Peyer's patch (tissue), 4 donors: ENCODE measurements around the gene ATG4D. TPM values are rescaled to one million over a fixed set of nuclear protein-coding genes. Genes with fewer than 3 reads are reported as not detected.

Experiments used
- DNase-seq, 3 donors: peaks; one replicate each; pipeline ENCODE4 v3.0.0-alpha.2; 2017 to 2019
- H3K27ac ChIP-seq, 4 donors: fragments of 200-600 bp; sonication (generic); one replicate each; pipeline ENCODE4 v1.5.1; 2016 to 2019
- H3K27me3 ChIP-seq, 2 donors: fragments of 200-600 bp; sonication (generic); one replicate each; pipeline ENCODE4 v1.5.1; 2019
- H3K36me3 ChIP-seq, 3 donors: fragments of 200-600 bp; sonication (generic); one replicate each; pipeline ENCODE4 v1.5.1; 2016 to 2019
- H3K4me1 ChIP-seq, 4 donors: fragments of 200-600 bp; sonication (generic); one replicate each; pipeline ENCODE4 v1.5.1; 2016 to 2019
- H3K4me3 ChIP-seq, 4 donors: fragments of 200-600 bp; sonication (generic); 1 replicate in 3 of 4; 2 replicates in 1 of 4; pipeline ENCODE4 v1.5.1; 2016 to 2019; ENCODE audit warnings: mild to moderate bottlenecking in 1 of 4
- H3K9me3 ChIP-seq, 4 donors: fragments of 200-600 bp; sonication (generic); one replicate each; pipeline ENCODE4 v1.5.1; 2016 to 2019; ENCODE audit warnings: mild to moderate bottlenecking in 1 of 4
- POLR2A ChIP-seq, 2 donors: fragments of 450-650 bp; IDR thresholded peaks; one replicate each; pipeline ENCODE4 v1.5.1; 2017; ENCODE audit warnings: antibody characterized with exemption in 2 of 2, mild to moderate bottlenecking in 2 of 2, moderate library complexity in 2 of 2
- total RNA-seq, 4 donors: library from RNA; depleted of rRNA; stranded (reverse); fragments of >200 nt; gene quantifications; one replicate each; pipeline ENCODE4 v1.1.0, GENCODE V29; 2016
- TF ChIP-seq, protein P1 (sequence below), 6 experiments: fragments of 450-650 bp in 4 of 6; fragments of 200-600 bp in 2 of 6; sonication (generic) in 1 of 6; IDR thresholded peaks; one replicate each; pipeline ENCODE4 v1.5.1; 2017 to 2019; ENCODE audit warnings: antibody characterized with exemption in 6 of 6, mild to moderate bottlenecking in 3 of 6, moderate library complexity in 1 of 6

Gene ATG4D
- total RNA-seq, 4 donors from 2014 or later, result 36.3 to 169 (median 150) TPM

DNA sequence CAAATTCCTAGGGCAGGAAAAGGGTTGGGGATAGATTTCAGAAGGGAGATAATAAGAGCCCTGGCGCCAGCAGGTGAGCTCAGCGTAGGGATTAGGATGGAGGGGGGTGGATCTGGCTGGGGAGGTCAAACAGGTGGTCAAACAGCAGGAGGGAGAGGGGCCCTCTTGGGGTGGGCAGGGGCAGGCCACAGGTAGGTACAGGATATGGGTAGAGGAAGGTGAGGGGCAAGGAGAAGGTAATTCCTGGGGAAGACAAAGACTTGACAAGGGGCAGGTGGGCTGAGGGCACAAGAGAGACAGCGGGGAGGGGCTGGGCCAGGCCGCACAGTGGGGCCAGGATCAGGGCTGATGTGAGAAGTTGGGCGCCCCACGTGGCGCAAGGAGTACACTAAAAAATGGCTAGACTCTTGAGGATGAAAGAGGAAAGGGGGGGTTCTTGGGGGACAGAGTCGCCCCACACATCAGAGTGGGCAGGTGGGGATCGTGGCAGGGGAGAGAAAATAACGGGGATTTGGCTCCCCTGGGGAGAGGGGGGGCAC lies 21.4 kb downstream of the ATG4D start:
- H3K27ac ChIP-seq, result peak overlapping the region; percentile 81 to 94 (median 88)
- no peaks in the 10 kb centered on the region for H3K9me3 ChIP-seq
- H3K27me3 ChIP-seq, result no peaks in the 10 kb centered on the region
- peak overlapping the region; percentile 66 to 81 (median 76) for H3K4me3 ChIP-seq
- DNase-seq, result peak in 2 of 3 donors; percentile 70 to 78
- TF ChIP-seq, protein P1, sequence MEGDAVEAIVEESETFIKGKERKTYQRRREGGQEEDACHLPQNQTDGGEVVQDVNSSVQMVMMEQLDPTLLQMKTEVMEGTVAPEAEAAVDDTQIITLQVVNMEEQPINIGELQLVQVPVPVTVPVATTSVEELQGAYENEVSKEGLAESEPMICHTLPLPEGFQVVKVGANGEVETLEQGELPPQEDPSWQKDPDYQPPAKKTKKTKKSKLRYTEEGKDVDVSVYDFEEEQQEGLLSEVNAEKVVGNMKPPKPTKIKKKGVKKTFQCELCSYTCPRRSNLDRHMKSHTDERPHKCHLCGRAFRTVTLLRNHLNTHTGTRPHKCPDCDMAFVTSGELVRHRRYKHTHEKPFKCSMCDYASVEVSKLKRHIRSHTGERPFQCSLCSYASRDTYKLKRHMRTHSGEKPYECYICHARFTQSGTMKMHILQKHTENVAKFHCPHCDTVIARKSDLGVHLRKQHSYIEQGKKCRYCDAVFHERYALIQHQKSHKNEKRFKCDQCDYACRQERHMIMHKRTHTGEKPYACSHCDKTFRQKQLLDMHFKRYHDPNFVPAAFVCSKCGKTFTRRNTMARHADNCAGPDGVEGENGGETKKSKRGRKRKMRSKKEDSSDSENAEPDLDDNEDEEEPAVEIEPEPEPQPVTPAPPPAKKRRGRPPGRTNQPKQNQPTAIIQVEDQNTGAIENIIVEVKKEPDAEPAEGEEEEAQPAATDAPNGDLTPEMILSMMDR (IDR thresholded peaks at IDR 0.05), result peak in 3 of 6 experiments; percentile 11 to 24 (median 21)
- no peak for TF ChIP-seq POLR2A (IDR thresholded peaks at IDR 0.05)
- peaks cover 0 to 39% (median 29%) of the 10 kb centered on the region in 4 donors for H3K4me1 ChIP-seq
- H3K36me3 ChIP-seq, result peaks cover 0 to 23% (median 0%) of the 10 kb centered on the region in 3 donors

DNA sequence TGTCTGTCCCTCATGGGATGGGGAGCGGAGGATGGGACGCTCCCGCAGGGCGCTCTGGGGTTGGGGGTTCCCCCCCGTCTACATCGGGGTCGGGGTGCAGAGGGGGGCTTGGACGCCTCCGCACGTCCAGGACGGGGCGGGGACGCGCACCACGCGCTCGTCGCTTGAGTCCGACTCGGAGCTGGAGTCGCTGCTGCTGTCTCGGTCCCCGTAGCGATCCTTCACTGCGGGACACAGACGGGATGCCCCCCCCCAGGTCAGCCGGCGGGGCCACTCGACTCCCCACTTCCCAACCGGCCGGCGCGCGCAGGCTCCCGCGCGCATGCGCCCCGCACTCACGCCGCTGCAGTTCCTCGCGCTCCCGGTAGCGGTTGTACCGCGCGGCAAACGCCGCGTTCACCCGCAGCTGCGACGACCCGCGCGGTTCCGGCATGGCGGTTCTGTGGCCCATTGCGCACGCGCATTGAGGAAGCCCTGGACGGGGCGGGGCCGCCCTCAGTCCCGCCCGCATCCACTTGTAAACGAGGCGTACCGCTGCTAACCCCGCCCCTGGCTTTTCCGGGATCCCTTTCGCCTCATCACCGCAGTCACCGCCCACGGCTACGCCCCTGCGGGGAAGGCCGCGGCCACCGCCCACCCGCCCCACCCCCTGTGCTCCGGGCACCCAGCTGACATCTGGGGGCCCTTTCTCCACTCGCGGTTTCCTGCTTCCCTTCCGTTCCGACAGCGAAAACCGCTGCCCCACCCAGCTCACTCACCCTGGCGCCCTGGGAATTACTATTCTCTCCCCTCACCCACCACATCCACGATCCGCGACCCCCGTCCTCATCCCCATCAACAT lies 22.1 kb downstream of the ATG4D start, which contains the start of gene KRI1:
KRI1 (minus strand) TSS at position 444 of the 841 bp plus-strand sequence; CDS start at position 433, 11 bp downstream.
- TF ChIP-seq POLR2A (IDR thresholded peaks at IDR 0.05), result peak; percentile 74 to 77
- TF ChIP-seq, protein P1 (IDR thresholded peaks at IDR 0.05), result peak; percentile 19 to 74 (median 68)
- Histone ChIP-seq H3K4me3 (peak within 1 kb of the TSS; percentile 66 to 81 (median 76)), H3K27ac (peak within 1 kb of the TSS; percentile 81 to 94 (median 88)), H3K27me3 (no peaks in the 10 kb centered on the region), H3K36me3 (peaks cover 0 to 16% (median 0%) of the 10 kb centered on the region in 3 donors), H3K9me3 (no peaks in the 10 kb centered on the region), H3K4me1 (peaks cover 0 to 39% (median 29%) of the 10 kb centered on the region in 4 donors)
- DNase-seq, result peak; percentile 98 to 100 (median 99)

DNA sequence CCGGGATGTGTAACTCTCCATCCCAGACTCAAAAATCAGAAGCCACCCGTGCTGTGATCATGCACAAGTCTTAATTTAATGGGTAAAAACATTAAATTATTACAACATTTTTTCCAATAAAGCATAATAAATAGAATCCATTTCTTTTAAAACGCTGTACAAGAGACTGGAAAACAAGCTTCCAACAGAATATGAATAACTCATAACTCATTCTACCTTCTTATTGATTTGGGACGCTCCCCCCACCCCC lies 22.6 kb downstream of the ATG4D start:
- H3K9me3 ChIP-seq, result no peaks in the 10 kb centered on the region
- TF ChIP-seq, protein P1 (IDR thresholded peaks at IDR 0.05), result no peak
- no peak for TF ChIP-seq POLR2A (IDR thresholded peaks at IDR 0.05)

DNA sequence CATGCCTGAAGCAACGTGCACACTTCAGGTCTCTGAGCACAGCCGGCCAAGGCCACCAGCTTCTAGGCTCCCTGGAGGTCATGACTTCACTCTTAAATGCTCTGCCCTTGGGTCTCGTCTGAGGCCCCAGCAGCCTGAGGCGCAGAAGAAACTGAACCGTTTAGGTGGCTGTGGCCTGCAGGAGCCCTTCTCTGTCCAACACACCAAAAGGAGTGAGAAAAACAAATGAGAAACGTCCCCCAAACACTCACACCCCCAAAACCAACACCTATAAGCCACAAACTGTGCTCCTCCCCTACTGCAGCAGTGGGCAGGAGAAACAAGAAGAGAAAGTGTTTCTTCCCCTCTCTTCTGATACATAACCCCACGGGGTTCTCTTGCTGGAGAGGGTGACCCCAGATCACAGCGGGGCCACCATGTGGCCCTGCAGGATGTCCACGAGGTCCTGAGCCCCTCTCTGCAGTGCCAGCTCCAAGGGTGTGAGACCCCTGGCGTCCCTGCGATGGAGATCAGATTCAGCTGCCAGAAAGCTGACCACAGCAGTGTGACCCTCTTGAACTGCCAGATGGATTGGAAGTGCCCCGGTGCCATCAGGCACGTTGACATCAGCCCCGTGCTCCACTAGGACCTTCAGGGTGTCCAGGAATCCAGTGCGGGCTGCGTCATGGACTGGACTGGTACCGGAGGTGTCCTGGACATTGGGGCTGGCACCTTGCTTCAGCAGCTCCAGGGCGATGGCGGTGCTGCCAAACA lies 23.1 kb downstream of the ATG4D start:
- Histone ChIP-seq H3K27me3 (no peaks in the 10 kb centered on the region), H3K4me3 (peak overlapping the region in 3 of 4 donors; percentile 66 to 81 (median 77)), H3K27ac (peak overlapping the region; percentile 81 to 94 (median 88)), H3K36me3 (peaks cover 0 to 8% (median 0%) of the 10 kb centered on the region in 3 donors), H3K4me1 (peaks cover 0 to 39% (median 29%) of the 10 kb centered on the region in 4 donors), H3K9me3 (no peaks in the 10 kb centered on the region)
- DNase-seq, result peak in 2 of 3 donors; percentile 73
- TF ChIP-seq, protein P1 (IDR thresholded peaks at IDR 0.05), result no peak
- no peak for TF ChIP-seq POLR2A (IDR thresholded peaks at IDR 0.05)

More for the DNA sequence above, 22.6 kb downstream of the ATG4D start:
- DNase-seq, result no peak
- Histone ChIP-seq H3K27me3 (no peaks in the 10 kb centered on the region), H3K4me3 (peak overlapping the region; percentile 66 to 81 (median 76)), H3K27ac (peak overlapping the region; percentile 81 to 94 (median 88)), H3K4me1 (peaks cover 0 to 39% (median 29%) of the 10 kb centered on the region in 4 donors), H3K36me3 (peaks cover 0 to 11% (median 0%) of the 10 kb centered on the region in 3 donors)

DNA sequence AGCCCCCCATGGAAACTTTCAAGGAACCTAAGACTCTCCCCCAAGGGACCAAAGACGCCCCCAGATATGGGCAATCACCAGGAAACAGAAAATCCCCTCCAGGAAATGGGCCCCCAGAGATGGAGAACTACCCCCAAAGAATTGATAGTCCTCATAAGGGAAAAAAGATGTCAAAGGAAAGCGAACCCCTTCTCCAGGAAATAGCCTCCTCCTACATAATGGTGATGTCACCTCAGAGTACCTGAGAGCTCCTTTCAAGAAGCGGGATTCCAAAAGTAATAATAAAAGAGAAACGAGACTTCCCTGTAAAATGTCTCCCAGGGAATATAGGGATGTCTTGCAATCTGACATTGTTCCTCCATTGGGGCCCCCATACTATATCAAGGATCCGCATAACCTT lies 24.0 kb downstream of the ATG4D start:
- DNase-seq, result no peak
- TF ChIP-seq, protein P1 (IDR thresholded peaks at IDR 0.05), result no peak
- no peak for TF ChIP-seq POLR2A (IDR thresholded peaks at IDR 0.05)
- Histone ChIP-seq H3K4me3 (peak overlapping the region; percentile 76 to 97 (median 83)), H3K27me3 (no peaks in the 10 kb centered on the region), H3K4me1 (peaks cover 0 to 39% (median 29%) of the 10 kb centered on the region in 4 donors), H3K27ac (peak overlapping the region; percentile 81 to 97 (median 90)), H3K9me3 (no peaks in the 10 kb centered on the region), H3K36me3 (peaks cover 0 to 4% (median 0%) of the 10 kb centered on the region in 3 donors)
